Measurements from ENCODE around the gene ARR3. TPM values are rescaled to one million over a fixed set of nuclear protein-coding genes. Genes with fewer than 3 reads are reported as not detected.
"Not testable (repeated sequence)": the region's sequence is repeated elsewhere in the genome, so short reads cannot be mapped to it uniquely, and the experiment has no call there.

The ARR3 gene
- not detected in 2 replicates for total RNA-seq
- polyA plus RNA-seq (2012) = not detected

- no peak for DNase-seq (ENCODE audit: low read depth)
These were observed at the start of gene ARR3 for GRCh38 chrX:70268034-70268433. Gene ARR3 (plus strand): TSS chrX:70268334. CDS start chrX:70269386, 1,052 bp downstream.

DNA sequence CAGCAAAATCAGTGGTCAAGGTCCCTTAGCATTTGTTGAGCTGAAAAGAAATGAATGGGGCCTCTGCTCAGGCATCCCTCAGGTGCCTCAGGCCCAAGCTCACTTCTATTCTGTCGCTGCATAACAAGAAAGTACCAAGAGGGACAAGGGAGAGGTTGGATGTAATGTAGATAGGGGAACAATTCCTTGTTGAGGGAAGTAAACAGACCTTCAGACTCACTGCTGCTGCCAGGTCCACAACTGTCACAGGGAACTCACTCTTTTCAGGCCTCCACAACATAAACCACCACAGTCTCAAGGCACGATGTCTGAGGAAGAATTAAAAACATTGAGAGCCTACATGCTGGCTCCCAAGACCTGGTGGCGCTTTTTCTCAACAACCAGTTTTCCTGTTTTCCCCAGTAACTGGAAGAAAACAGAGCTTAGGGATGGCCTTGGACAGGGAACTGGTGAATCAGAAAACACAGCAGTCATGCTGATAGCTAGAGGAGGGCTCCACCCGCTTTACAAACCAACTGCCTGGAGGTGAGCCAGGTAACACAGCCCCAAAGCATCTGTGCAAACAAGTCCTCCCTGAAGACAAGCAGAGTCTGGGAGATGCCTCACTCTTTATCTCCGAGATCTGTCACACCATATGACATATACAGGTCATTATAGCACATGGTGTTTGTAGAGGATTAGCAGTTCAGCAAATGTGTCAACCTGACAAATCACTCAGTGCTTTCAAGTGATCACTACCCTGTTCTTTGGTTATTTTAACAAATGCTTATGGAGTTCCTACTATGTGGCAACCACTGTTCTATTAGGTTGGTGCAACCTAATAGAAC, 48.0 kb upstream of the ARR3 start:
- DNase-seq (ENCODE audit: low read depth) = no peak

- DNase-seq (ENCODE audit: low read depth) = no peak
These were observed 42.1 kb upstream of the ARR3 start for GRCh38 chrX:70226048-70226447.

GRCh38 chrX:70226687-70227086, 41.4 kb upstream of the ARR3 start:
- no peak for DNase-seq (ENCODE audit: low read depth)

- no peak for DNase-seq (ENCODE audit: low read depth)
These were observed 36.5 kb upstream of the ARR3 start for GRCh38 chrX:70231666-70232065.

GRCh38 chrX:70234355-70234754, 33.8 kb upstream of the ARR3 start, which contains the start of gene AWAT1:
Gene AWAT1 (plus strand): TSS chrX:70234655. CDS start chrX:70234696, 41 bp downstream.
- DNase-seq (ENCODE audit: low read depth) = no peak

DNA sequence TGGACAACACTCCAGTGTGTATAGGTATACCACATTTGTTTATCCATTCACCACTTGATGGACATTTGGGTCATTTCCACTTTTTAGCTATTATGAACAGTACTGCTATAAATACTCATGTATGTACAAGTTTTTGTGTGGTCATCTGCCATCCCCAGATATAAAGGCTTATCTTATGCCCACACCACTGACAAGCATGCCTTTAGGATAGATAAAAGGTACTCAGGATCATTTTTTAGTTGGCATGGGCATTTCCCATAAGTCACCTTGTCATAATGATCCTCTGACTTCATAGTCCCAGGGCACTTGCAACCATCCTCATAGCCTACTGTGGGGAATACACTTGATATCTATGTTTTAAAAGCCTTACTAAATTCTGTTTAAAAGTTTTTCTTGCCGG, 27.4 kb upstream of the ARR3 start:
- DNase-seq (ENCODE audit: low read depth) = no peak

DNA sequence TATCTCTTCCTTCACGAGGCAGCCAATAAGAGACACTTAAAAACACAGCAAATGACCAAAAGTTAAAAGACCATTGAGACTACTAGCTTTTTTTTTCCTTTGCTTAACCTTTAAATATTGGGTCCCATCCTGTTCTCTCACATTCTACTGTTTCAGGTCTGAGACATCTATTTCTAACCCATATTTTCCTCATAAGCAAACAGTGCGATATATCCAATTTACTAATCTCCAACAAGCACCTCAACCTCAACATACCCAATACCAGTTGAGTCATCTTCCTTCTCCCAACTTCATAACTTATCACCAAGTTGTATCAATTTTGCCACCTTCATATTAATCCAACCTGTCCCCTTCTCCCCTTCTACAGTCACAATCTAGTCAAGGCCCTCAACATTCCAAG, 26.6 kb upstream of the ARR3 start:
- DNase-seq (ENCODE audit: low read depth) = no peak

DNA sequence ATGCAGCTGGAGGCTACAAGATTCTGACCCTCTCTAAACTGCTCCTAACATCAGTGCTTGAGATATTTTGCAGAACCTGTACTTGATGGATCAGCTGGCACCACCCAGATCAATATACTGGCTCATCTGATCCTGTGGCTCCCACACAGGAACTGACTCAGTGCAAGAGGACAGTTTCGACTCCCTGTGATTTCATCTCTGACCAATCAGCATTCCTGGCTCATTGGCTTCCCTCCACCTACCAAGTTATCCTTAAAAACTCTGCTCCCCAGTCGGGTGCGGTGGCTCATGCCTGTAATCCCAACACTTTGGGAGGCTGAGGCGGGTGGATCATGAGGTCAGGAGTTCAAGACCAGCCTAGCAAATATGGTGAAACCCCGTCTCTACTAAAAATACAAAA, 24.5 kb upstream of the ARR3 start:
- not testable (repeated sequence) for DNase-seq (ENCODE audit: low read depth)

DNA sequence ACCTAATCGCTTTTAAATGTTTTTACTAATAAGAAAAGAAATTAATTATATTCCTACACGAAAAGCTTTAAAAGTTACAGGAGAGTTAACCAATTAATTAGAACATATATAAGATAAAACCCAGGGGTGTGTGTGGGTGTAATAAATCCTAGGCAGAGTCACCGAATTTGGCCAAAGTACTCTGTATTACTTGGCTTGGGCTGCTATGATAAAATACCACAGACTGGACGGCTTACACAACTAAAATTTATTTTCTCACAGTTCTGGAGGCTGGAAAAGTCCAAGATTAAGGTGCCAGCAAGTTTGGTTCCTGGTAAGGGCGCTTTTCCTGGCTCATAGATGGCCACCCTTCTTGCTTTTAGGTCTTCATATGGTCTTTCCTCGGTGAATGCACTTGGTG, 23.3 kb upstream of the ARR3 start:
- DNase-seq (ENCODE audit: low read depth) = no peak

GRCh38 chrX:70247252-70247651, 20.9 kb upstream of the ARR3 start:
- no peak for DNase-seq (ENCODE audit: low read depth)

GRCh38 chrX:70252491-70252890, 15.6 kb upstream of the ARR3 start:
- DNase-seq (ENCODE audit: low read depth) = no peak

DNA sequence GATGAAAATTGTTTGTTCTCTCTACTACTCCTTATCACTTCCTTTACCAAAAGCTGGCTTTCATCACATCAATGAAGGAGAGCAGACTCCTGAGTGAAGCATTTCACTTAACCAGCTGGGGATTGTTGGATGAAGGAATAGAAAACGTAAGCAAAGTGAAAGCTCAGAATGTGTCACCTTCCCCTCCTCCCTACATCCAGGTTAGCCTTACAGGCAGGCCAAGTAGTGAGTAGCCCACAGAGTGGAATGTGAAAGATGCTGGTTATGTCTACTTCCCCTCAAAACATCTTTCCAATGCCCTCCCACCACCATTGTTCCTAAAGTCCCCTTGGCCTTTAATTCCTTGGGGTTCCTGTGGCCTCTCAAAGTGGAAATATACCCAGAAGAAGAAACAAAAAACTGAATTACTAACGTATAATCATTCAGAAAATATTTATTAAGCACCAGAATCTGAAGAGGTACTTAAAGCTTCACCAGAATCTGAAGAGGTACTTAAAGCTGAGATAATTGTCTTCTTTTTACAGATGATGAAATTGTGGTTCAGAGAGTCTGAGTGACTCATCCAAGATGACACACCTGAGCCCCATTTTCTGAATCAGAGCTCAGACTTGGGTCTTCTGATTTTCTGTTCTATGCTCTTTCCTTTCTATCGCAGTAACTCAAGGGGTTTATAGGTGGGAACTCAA, 14.6 kb upstream of the ARR3 start:
- no peak for DNase-seq (ENCODE audit: low read depth)

DNA sequence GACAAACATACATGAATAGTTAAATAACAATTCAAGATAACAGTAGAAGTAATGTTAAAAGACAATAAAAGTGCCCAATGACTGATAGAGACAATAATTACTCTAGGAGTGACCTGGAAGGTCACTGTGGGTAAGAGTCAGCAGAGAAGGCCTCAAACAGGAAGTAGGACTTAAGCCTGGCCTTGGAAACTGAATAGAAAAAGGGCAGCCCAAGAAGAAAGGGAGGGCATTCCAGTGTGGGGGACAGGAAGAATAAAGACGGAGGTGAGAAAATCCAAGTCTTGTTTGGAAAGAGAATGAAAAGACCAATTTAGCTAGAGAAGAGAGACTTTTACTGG, 14.1 kb upstream of the ARR3 start:
- no peak for DNase-seq (ENCODE audit: low read depth)

DNA sequence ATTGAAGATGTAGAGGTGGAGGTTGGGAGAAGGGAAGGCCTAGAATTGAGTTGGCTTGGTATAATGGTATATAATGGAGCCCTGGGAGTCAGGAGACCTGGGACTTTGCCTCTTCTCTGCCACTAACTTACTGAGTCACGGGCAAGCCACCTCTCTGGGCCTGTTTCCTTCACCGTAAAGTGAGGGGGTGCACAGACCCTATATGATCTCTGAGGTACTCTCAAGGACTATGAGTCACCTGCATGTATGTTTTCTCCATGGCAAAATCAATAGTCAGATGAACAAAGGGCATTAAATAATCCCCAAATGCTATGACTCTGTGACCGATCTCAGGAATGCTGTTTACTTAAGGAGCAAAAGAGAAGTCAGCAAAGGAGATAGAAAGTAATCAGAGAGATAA, 13.2 kb upstream of the ARR3 start:
- DNase-seq (ENCODE audit: low read depth) = no peak

DNA sequence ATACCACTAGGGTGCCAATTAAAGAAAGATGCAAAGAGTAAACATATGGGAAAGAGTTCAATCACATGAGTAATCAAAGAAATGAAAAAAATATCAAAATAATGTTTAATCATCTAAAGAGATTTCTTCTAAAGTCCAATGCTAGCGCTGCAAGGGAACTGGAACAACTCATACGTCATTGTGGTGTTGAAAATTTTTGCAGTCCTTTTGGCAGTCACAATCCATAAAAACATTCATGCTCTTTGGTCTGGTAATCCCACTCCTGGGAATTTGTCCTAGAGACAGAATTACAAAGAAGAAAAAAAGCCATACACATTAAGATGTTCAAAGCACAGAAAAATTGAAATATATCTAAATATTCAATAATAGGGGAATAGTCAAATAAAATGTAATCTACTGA, 12.7 kb upstream of the ARR3 start:
- no peak for DNase-seq (ENCODE audit: low read depth)

DNA sequence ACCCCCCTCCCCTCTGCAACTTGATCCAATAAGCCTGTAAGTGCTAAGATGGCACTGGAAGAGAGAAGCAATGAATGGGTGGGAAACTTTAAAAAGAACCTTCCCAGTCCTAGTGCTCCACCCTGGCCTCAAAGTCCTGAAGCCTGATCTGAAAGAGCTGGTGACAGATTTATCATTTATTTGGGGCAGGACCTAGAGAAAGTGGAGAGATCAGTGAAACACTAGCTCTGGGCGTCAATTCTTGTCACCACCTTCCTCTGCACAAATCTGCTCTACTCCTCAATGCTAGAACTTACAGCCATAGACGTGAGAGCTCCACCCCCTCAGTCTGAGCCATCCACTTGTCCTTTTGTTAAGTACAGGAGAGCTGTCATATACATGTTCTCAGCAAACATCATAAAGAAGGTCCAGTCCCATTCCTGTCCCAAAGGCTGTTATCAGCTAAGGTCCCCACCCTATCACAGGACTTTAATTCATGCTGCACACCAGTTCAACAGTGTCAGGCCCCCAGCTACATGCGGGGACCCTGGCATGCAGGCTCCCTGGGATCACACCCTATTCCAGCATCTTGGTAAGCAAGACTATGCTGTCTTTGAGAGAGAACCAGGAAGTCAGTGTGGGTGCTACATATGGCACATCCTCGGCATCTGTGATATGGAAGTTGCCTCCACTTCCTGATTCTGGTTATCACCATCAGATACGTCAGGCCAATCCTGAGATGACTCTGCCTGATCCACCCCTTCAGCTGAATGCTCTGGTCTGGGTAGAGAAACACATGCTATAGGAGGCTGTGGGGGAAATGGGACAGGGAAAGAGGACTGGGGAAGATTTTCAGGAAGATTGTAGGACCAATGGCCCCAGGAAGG, 10.5 kb upstream of the ARR3 start:
- DNase-seq (ENCODE audit: low read depth) = no peak

GRCh38 chrX:70260104-70260503, 8.0 kb upstream of the ARR3 start, which contains the start of gene P2RY4:
Gene P2RY4 (minus strand): TSS chrX:70260204. CDS start chrX:70259624, 580 bp downstream.
- DNase-seq (ENCODE audit: low read depth) = no peak

- DNase-seq (ENCODE audit: low read depth) = no peak
These were observed 5.1 kb upstream of the ARR3 start for GRCh38 chrX:70262952-70263567.

GRCh38 chrX:70264784-70265183, 3.4 kb upstream of the ARR3 start:
- DNase-seq (ENCODE audit: low read depth) = no peak

GRCh38 chrX:70274029-70274428, 5.9 kb downstream of the ARR3 start:
- DNase-seq (ENCODE audit: low read depth) = not testable (repeated sequence)
